Activated CD4-positive, alpha-beta T cell treated with anti-CD3 and anti-CD28 coated beads, Interleukin-2, amount 10 ng/mL, durations not matched to agents 24 days and 14 days (primary cell): Measurements from ENCODE around the gene NAA40. TPM values are rescaled to one million over a fixed set of nuclear protein-coding genes. Genes with fewer than 3 reads are reported as not detected.

Source experiments
- DNase-seq: peaks from one replicate; pipeline ENCODE4 v3.0.0; 2022
- H3K27ac Mint-ChIP-seq: one replicate; pipeline ENCODE4 v1.8.0; 2022; ENCODE audit warnings: mild to moderate bottlenecking, mixed read lengths
- H3K27me3 Mint-ChIP-seq: one replicate; pipeline ENCODE4 v1.8.0; 2022; ENCODE audit warnings: mixed read lengths
- H3K36me3 Mint-ChIP-seq: one replicate; pipeline ENCODE4 v1.8.0; 2022; ENCODE audit warnings: low read depth, mild to moderate bottlenecking, mixed read lengths
- H3K4me1 Mint-ChIP-seq: one replicate; pipeline ENCODE4 v1.8.0; 2021; ENCODE audit warnings: mixed read lengths
- H3K4me3 Mint-ChIP-seq: one replicate; pipeline ENCODE4 v1.8.0; 2022; ENCODE audit warnings: mild to moderate bottlenecking, moderate library complexity, mixed read lengths
- H3K9me3 Mint-ChIP-seq: one replicate; pipeline ENCODE4 v1.8.0; 2021; ENCODE audit warnings: mixed read lengths
- intact Hi-C: fragments of 100-400 bp; cut with micrococcal nuclease; formaldehyde crosslinking; loops from one replicate; pipeline ENCODE4 v1.15.1; 2023
- total RNA-seq: library from RNA; stranded (reverse); gene quantifications from 2 replicates; pipeline ENCODE4 v1.2.3, GENCODE V29; 2022

The NAA40 gene
- total RNA-seq, 1 donor from 2014 or later, result 26.1 TPM

GRCh38 chr11:63997104-63997700, 58.4 kb downstream of the NAA40 start:
- no peaks in the 10 kb centered on the region for H3K9me3 Mint-ChIP-seq
- H3K36me3 Mint-ChIP-seq, result peaks cover 37% of the 10 kb centered on the region
- H3K27me3 Mint-ChIP-seq, result peaks cover 1% of the 10 kb centered on the region
- H3K4me3 Mint-ChIP-seq, result no peak overlapping the region
- peaks cover 11% of the 10 kb centered on the region for H3K4me1 Mint-ChIP-seq
- intact Hi-C loops, result loop anchor here (5.0 kb wide), 1 partner anchor 230 kb away; the partner anchor contains the start of gene ZFTA
- no peak overlapping the region for H3K27ac Mint-ChIP-seq
- DNase-seq, result no peak

GRCh38 chr11:63997801-63998337, 59.1 kb downstream of the NAA40 start:
- Mint-ChIP-seq H3K27me3 (peaks cover 1% of the 10 kb centered on the region), H3K36me3 (peaks cover 35% of the 10 kb centered on the region), H3K4me1 (peaks cover 10% of the 10 kb centered on the region), H3K9me3 (no peaks in the 10 kb centered on the region), H3K4me3 (no peak overlapping the region), H3K27ac (no peak overlapping the region)
- no peak for DNase-seq
- intact Hi-C loops, result loop anchor here (5.0 kb wide), 1 partner anchor 231 kb away; the partner anchor contains the start of gene ZFTA

GRCh38 chr11:63998558-63999348, 60.0 kb downstream of the NAA40 start:
- Mint-ChIP-seq H3K4me3 (no peak overlapping the region), H3K27me3 (peaks cover 1% of the 10 kb centered on the region), H3K9me3 (no peaks in the 10 kb centered on the region), H3K36me3 (peaks cover 31% of the 10 kb centered on the region), H3K27ac (no peak overlapping the region), H3K4me1 (peaks cover 6% of the 10 kb centered on the region)
- intact Hi-C loops, result loop anchor here (5.0 kb wide), 1 partner anchor 231 kb away; the partner anchor contains the start of gene ZFTA
- peak; percentile 65 for DNase-seq

GRCh38 chr11:63999349-64000025, 60.7 kb downstream of the NAA40 start:
- DNase-seq, result peak; percentile 84
- peaks cover 27% of the 10 kb centered on the region for H3K36me3 Mint-ChIP-seq
- H3K9me3 Mint-ChIP-seq, result no peaks in the 10 kb centered on the region
- H3K27ac Mint-ChIP-seq, result no peak overlapping the region
- peaks cover 4% of the 10 kb centered on the region for H3K4me1 Mint-ChIP-seq
- peak overlapping the region; percentile 39 for H3K4me3 Mint-ChIP-seq
- H3K27me3 Mint-ChIP-seq, result peaks cover 1% of the 10 kb centered on the region
- intact Hi-C loops, result loop anchor here (1.0 to 5.0 kb wide), 3 partner anchors 147 to 301 kb away; partner anchors contain the start of genes CATSPERZ and ZFTA

- H3K4me3 Mint-ChIP-seq, result peak overlapping the region; percentile 39
- H3K27ac Mint-ChIP-seq, result no peak overlapping the region
- H3K4me1 Mint-ChIP-seq, result peaks cover 3% of the 10 kb centered on the region
- intact Hi-C loops, result loop anchor here (1.0 to 2.0 kb wide), 2 partner anchors 146 to 301 kb away; partner anchors contain the start of gene CATSPERZ
- peak; percentile 94 for DNase-seq
- no peaks in the 10 kb centered on the region for H3K9me3 Mint-ChIP-seq
- peaks cover 21% of the 10 kb centered on the region for H3K36me3 Mint-ChIP-seq
- H3K27me3 Mint-ChIP-seq, result peaks cover 1% of the 10 kb centered on the region
Measured at GRCh38 chr11:64000026-64000739, 61.4 kb downstream of the NAA40 start.

- Mint-ChIP-seq H3K27me3 (peaks cover 3% of the 10 kb centered on the region), H3K4me1 (peaks cover 3% of the 10 kb centered on the region), H3K27ac (no peak overlapping the region), H3K9me3 (no peaks in the 10 kb centered on the region), H3K36me3 (peaks cover 14% of the 10 kb centered on the region), H3K4me3 (no peak overlapping the region)
- intact Hi-C loops, result loop anchor here (1.0 to 2.0 kb wide), 2 partner anchors 145 to 300 kb away; partner anchors contain the start of gene CATSPERZ
- no peak for DNase-seq
Measured at GRCh38 chr11:64000740-64001483, 62.1 kb downstream of the NAA40 start.

- DNase-seq, result no peak
- Mint-ChIP-seq H3K9me3 (no peaks in the 10 kb centered on the region), H3K4me1 (peaks cover 3% of the 10 kb centered on the region), H3K27me3 (peaks cover 10% of the 10 kb centered on the region), H3K27ac (no peak overlapping the region), H3K36me3 (peaks cover 14% of the 10 kb centered on the region), H3K4me3 (no peak overlapping the region)
- intact Hi-C loops, result loop anchor here (2.0 kb wide), 1 partner anchor 299 kb away; the partner anchor contains the start of gene CATSPERZ
Measured at GRCh38 chr11:64001484-64002420, 63.0 kb downstream of the NAA40 start.

GRCh38 chr11:64003807-64004589, 65.2 kb downstream of the NAA40 start:
- H3K36me3 Mint-ChIP-seq, result no peaks in the 10 kb centered on the region
- intact Hi-C loops, result no loop called here
- peaks cover 28% of the 10 kb centered on the region for H3K27me3 Mint-ChIP-seq
- DNase-seq, result no peak
- no peaks in the 10 kb centered on the region for H3K9me3 Mint-ChIP-seq
- no peak overlapping the region for H3K4me3 Mint-ChIP-seq
- H3K4me1 Mint-ChIP-seq, result peaks cover 5% of the 10 kb centered on the region
- no peak overlapping the region for H3K27ac Mint-ChIP-seq

GRCh38 chr11:64004590-64004984, 65.8 kb downstream of the NAA40 start:
- peaks cover 5% of the 10 kb centered on the region for H3K4me1 Mint-ChIP-seq
- no peaks in the 10 kb centered on the region for H3K9me3 Mint-ChIP-seq
- H3K4me3 Mint-ChIP-seq, result no peak overlapping the region
- H3K36me3 Mint-ChIP-seq, result no peaks in the 10 kb centered on the region
- H3K27me3 Mint-ChIP-seq, result peaks cover 28% of the 10 kb centered on the region
- no peak overlapping the region for H3K27ac Mint-ChIP-seq
- intact Hi-C loops, result no loop called here
- no peak for DNase-seq

- intact Hi-C loops, result no loop called here
- Mint-ChIP-seq H3K27me3 (peaks cover 28% of the 10 kb centered on the region), H3K27ac (no peak overlapping the region), H3K4me3 (no peak overlapping the region), H3K36me3 (no peaks in the 10 kb centered on the region), H3K4me1 (peaks cover 5% of the 10 kb centered on the region), H3K9me3 (peaks cover 9% of the 10 kb centered on the region)
- DNase-seq, result no peak
Measured at GRCh38 chr11:64005691-64006090, 66.9 kb downstream of the NAA40 start.

GRCh38 chr11:64006398-64006797, 67.6 kb downstream of the NAA40 start:
- no peaks in the 10 kb centered on the region for H3K36me3 Mint-ChIP-seq
- H3K4me3 Mint-ChIP-seq, result no peak overlapping the region
- H3K27me3 Mint-ChIP-seq, result peaks cover 27% of the 10 kb centered on the region
- DNase-seq, result no peak
- intact Hi-C loops, result no loop called here
- H3K27ac Mint-ChIP-seq, result no peak overlapping the region
- peaks cover 14% of the 10 kb centered on the region for H3K9me3 Mint-ChIP-seq
- H3K4me1 Mint-ChIP-seq, result peaks cover 5% of the 10 kb centered on the region
